Endothelial cell of umbilical vein (primary cell): ENCODE measurements around the gene VRK1.

Experiments
- EZH2 ChIP-seq: IDR thresholded peaks from 2 replicates; pipeline ENCODE4 v1.6.1; 2012; ENCODE audit warnings: borderline replicate concordance, low read depth, mild to moderate bottlenecking, moderate library complexity, low read length, inconsistent platforms; ENCODE audit not compliant: severe bottlenecking
- FOS ChIP-seq: IDR thresholded peaks from 2 replicates; pipeline ENCODE4 v1.6.1; 2011; ENCODE audit warnings: mild to moderate bottlenecking, low read length, moderate library complexity, borderline replicate concordance; ENCODE audit not compliant: insufficient read depth
- GATA2 ChIP-seq: IDR thresholded peaks from 2 replicates; pipeline ENCODE4 v1.7.0; 2011; ENCODE audit warnings: low read depth, mild to moderate bottlenecking, moderate library complexity, mixed read lengths, low read length; ENCODE audit not compliant: insufficient read length, insufficient read depth
- MYC ChIP-seq: IDR thresholded peaks from one replicate; pipeline ENCODE4 v1.6.1; 2011; ENCODE audit warnings: mild to moderate bottlenecking, low read depth, low read length
- POLR2A ChIP-seq: IDR thresholded peaks from 2 replicates; pipeline ENCODE4 v1.6.1; 2012; ENCODE audit warnings: low read depth, mild to moderate bottlenecking, control low read depth, low read length
- POLR2AphosphoS5 ChIP-seq: IDR thresholded peaks from 2 replicates; pipeline ENCODE4 v1.6.1; 2012; ENCODE audit warnings: low read depth, mild to moderate bottlenecking, control low read depth, low read length, moderate library complexity; ENCODE audit not compliant: insufficient read depth
- TF ChIP-seq, protein P1 (sequence below), 2 donors: IDR thresholded peaks; 1 replicate in 1 of 2; 2 replicates in 1 of 2; pipeline ENCODE4 v1.5.1; 2011; ENCODE audit warnings: low read length in 2 of 2, mild to moderate bottlenecking in 2 of 2, moderate library complexity in 2 of 2, control low read depth in 1 of 2, inconsistent platforms in 1 of 2, low read depth in 1 of 2; ENCODE audit not compliant: insufficient read depth in 1 of 2; ENCODE audit errors: extremely low read depth in 1 of 2
- TF ChIP-seq, protein P2 (sequence below): IDR thresholded peaks from 2 replicates; pipeline ENCODE4 v1.6.1; 2011; ENCODE audit not compliant: insufficient read depth, insufficient read length

DNA sequence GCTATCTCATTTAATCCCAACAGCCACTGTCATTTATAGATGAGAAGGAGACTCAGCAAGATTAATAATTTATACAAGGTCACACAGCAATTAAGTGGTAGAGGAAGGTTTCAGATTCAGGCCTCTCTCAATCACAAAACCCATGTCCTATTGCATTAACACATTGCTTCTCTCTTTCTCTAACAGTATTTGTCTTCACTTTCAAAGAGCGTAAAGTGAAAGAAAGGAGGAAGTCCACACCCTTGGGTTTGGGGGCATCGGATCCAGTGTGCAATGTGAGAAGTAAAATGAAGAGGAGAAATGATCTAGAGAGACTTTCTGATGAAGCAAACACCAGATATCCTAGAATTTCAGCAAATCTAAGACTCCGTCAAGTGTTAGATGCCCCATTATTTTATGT lies 7.0 kb upstream of the VRK1 start:
- TF ChIP-seq, protein P1, sequence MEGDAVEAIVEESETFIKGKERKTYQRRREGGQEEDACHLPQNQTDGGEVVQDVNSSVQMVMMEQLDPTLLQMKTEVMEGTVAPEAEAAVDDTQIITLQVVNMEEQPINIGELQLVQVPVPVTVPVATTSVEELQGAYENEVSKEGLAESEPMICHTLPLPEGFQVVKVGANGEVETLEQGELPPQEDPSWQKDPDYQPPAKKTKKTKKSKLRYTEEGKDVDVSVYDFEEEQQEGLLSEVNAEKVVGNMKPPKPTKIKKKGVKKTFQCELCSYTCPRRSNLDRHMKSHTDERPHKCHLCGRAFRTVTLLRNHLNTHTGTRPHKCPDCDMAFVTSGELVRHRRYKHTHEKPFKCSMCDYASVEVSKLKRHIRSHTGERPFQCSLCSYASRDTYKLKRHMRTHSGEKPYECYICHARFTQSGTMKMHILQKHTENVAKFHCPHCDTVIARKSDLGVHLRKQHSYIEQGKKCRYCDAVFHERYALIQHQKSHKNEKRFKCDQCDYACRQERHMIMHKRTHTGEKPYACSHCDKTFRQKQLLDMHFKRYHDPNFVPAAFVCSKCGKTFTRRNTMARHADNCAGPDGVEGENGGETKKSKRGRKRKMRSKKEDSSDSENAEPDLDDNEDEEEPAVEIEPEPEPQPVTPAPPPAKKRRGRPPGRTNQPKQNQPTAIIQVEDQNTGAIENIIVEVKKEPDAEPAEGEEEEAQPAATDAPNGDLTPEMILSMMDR (IDR thresholded peaks at IDR 0.05; ENCODE audit: extremely low read depth in 1 of 2, insufficient read depth in 1 of 2, low read depth in 1 of 2, low read length in 2 of 2) = no peak
- no peak for TF ChIP-seq FOS
- TF ChIP-seq, protein P2, sequence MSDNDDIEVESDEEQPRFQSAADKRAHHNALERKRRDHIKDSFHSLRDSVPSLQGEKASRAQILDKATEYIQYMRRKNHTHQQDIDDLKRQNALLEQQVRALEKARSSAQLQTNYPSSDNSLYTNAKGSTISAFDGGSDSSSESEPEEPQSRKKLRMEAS = no peak
- no peak for TF ChIP-seq POLR2A
- TF ChIP-seq POLR2AphosphoS5 = no peak
- TF ChIP-seq MYC = no peak
- TF ChIP-seq EZH2 = no peak
- no peak for TF ChIP-seq GATA2
